Esophagus muscularis mucosa (tissue), 3 donors: ENCODE data around the gene MOB3B.

Source experiments
- POLR2A ChIP-seq: fragments of 450-650 bp; IDR thresholded peaks from one replicate; pipeline ENCODE4 v1.6.1; 2017; ENCODE audit warnings: antibody characterized with exemption, moderate library complexity, mild to moderate bottlenecking, low read depth
- POLR2AphosphoS5 ChIP-seq, 2 donors: sonication (generic); formaldehyde crosslinking; IDR thresholded peaks; one replicate each; pipeline ENCODE4 v1.6.1; 2017; ENCODE audit warnings: antibody characterized with exemption in 2 of 2
- TF ChIP-seq, protein P1 (sequence below), 3 experiments: fragments of 200-600 bp in 2 of 3; fragments of 450-650 bp in 1 of 3; sonication (generic) in 2 of 3; IDR thresholded peaks; one replicate each; pipeline ENCODE4 v1.5.1; 2017 to 2019; ENCODE audit warnings: antibody characterized with exemption in 3 of 3, mild to moderate bottlenecking in 2 of 3, moderate library complexity in 1 of 3

DNA sequence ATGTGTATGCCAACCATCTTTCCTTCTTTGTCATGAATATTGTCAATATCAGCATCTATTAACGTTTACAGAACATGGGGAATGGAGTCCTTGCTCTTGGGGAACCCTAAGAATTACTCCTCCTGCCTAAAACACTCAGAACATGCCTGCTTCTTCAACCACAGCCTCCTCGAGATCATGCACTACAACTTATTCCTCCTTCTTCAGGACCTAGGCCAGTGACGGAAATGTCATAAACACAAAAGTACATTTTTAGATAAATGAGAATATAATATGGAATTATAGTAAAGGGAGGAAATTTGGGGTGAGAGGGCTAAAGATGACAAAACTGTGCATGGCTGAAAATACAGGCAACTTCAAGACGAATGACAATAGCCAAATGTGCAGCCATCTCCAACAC, 8.6 kb downstream of the MOB3B start:
- TF ChIP-seq, protein P1, sequence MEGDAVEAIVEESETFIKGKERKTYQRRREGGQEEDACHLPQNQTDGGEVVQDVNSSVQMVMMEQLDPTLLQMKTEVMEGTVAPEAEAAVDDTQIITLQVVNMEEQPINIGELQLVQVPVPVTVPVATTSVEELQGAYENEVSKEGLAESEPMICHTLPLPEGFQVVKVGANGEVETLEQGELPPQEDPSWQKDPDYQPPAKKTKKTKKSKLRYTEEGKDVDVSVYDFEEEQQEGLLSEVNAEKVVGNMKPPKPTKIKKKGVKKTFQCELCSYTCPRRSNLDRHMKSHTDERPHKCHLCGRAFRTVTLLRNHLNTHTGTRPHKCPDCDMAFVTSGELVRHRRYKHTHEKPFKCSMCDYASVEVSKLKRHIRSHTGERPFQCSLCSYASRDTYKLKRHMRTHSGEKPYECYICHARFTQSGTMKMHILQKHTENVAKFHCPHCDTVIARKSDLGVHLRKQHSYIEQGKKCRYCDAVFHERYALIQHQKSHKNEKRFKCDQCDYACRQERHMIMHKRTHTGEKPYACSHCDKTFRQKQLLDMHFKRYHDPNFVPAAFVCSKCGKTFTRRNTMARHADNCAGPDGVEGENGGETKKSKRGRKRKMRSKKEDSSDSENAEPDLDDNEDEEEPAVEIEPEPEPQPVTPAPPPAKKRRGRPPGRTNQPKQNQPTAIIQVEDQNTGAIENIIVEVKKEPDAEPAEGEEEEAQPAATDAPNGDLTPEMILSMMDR (IDR thresholded peaks at IDR 0.05) = no peak
- TF ChIP-seq POLR2A (no peak), POLR2AphosphoS5 (IDR thresholded peaks at IDR 0.05) (no peak)
